ENCODE data around the gene SLC39A5. TPM values are rescaled to one million over a fixed set of nuclear protein-coding genes. Genes with fewer than 3 reads are reported as not detected.
"Not testable (repeated sequence)": the region's sequence is repeated elsewhere in the genome, so short reads cannot be mapped to it uniquely, and the experiment has no call there.

SLC39A5 gene
- polyA plus RNA-seq, 1 of the 3 experiments (the other 2 are of a cell fraction) = 0.12 TPM

DNA sequence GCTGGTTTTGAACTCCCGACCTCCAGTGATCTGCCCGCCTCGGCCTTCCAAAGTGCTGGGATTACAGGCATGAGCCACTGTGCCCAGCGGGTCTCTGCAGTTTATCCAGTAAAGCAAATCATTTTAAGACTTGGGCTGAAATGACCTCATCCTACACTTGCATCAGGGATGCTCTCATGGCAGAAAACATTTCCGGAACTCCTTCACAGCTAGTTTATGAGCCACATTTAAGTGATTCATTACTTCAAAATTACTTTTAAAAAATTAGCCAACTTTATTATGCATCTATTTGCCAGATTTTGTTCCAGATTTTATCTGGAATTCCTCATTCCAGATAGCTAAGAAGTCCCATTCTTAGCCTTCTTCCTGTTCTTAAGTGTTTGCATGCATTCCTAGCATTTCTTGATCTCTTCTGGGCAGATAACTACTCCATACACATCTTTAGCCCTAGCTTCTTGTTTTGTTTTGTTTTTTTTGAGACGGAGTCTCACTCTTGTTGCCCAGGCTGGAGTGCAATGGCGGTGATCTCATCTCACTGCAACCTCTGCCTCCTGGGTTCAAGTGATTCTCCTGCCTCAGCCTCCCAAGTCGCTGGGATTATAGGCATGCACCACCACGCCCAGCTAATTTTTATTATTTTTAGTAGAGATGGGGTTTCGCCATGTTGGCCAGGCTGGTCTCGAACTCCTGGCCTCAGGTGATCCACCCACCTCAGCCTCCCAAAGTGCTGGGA lies 32.9 kb upstream of the SLC39A5 start:
- Histone ChIP-seq H3K27ac (ENCODE audit: low read depth in 2 of 2, low read length in 1 of 2) (peak overlapping the region in 1 of 2 experiments; percentile 77; a peak in 2 of 4 replicates), H3K4me1 (ENCODE audit: control insufficient read depth in 1 of 2, insufficient read depth in 2 of 2, low read depth in 1 of 2, low read length in 1 of 2) (peaks cover 0 to 14% of the 10 kb centered on the region in 2 experiments; a peak in 1 of 4 replicates), H3K4me2 (peak overlapping the region; percentile 42; the same call in 1 of the 2 replicates), H3K9ac (0 out of 2 replicates have a peak overlapping the region, but pooled peaks have one; percentile 9), H3F3A (replicated peaks; ENCODE audit: insufficient read depth) (peaks cover 31% of the 10 kb centered on the region)
- H4K20me1 ChIP-seq (ENCODE audit: insufficient read depth); H3K27me3 ChIP-seq (ENCODE audit: insufficient read depth); H3K79me2 ChIP-seq (ENCODE audit: insufficient read depth); H3K9me3 ChIP-seq; H3K36me3 ChIP-seq (replicated peaks in 1 of 2; ENCODE audit: control insufficient read depth in 1 of 2, insufficient read depth in 2 of 2, low read length in 1 of 2); H2AFZ ChIP-seq (ENCODE audit: low read depth); H3K4me3 ChIP-seq (ENCODE audit: low read depth in 2 of 2, low read length in 1 of 2); DNase-seq; H3K9me2 ChIP-seq; POLR2A ChIA-PET: not testable (repeated sequence)
- 64% methylated on average over 7 of the region's 11 CpGs for WGBS (ENCODE audit: low lambda C conversion rate)
- TF ChIP-seq FOXM1 (IDR thresholded peaks at IDR 0.05; ENCODE audit: low read depth) (peak; percentile 74; the same call in 1 of the 2 replicates), ELF1 (IDR thresholded peaks at IDR 0.05) (peak; percentile 79), FOSL2 (IDR thresholded peaks at IDR 0.05; ENCODE audit: borderline replicate concordance, low read depth) (peak; percentile 70), EP300 (IDR thresholded peaks at IDR 0.05; ENCODE audit: borderline replicate concordance in 1 of 2, low read depth in 1 of 2, low read length in 1 of 2) (peak in 1 of 2 experiments; percentile 79; a peak in 2 of 4 replicates), TCF12 (IDR thresholded peaks at IDR 0.05) (peak; percentile 86), RXRA (IDR thresholded peaks at IDR 0.05; ENCODE audit: borderline replicate concordance, low read depth) (peak; percentile 6; the same call in 1 of the 2 replicates), JUND (IDR thresholded peaks at IDR 0.05) (peak; percentile 88), NFIC (IDR thresholded peaks at IDR 0.05; ENCODE audit: borderline replicate concordance) (peak; percentile 65; the same call in 1 of the 2 replicates), TEAD4 (IDR thresholded peaks at IDR 0.05; ENCODE audit: borderline replicate concordance, insufficient read depth) (peak; percentile 94)
- TF ChIP-seq, protein P1, sequence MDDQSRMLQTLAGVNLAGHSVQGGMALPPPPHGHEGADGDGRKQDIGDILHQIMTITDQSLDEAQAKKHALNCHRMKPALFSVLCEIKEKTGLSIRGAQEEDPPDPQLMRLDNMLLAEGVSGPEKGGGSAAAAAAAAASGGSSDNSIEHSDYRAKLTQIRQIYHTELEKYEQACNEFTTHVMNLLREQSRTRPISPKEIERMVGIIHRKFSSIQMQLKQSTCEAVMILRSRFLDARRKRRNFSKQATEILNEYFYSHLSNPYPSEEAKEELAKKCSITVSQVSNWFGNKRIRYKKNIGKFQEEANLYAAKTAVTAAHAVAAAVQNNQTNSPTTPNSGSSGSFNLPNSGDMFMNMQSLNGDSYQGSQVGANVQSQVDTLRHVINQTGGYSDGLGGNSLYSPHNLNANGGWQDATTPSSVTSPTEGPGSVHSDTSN (IDR thresholded peaks at IDR 0.05) = peak; percentile 80
- CTCF ChIA-PET = interaction anchor here (1.0 to 10.6 kb wide), 3 partner anchors 8 to 61 kb away, joined by 6 to 123 read pairs (median 37); partner anchors contain the start of genes ANKRD52 and SMARCC2

DNA sequence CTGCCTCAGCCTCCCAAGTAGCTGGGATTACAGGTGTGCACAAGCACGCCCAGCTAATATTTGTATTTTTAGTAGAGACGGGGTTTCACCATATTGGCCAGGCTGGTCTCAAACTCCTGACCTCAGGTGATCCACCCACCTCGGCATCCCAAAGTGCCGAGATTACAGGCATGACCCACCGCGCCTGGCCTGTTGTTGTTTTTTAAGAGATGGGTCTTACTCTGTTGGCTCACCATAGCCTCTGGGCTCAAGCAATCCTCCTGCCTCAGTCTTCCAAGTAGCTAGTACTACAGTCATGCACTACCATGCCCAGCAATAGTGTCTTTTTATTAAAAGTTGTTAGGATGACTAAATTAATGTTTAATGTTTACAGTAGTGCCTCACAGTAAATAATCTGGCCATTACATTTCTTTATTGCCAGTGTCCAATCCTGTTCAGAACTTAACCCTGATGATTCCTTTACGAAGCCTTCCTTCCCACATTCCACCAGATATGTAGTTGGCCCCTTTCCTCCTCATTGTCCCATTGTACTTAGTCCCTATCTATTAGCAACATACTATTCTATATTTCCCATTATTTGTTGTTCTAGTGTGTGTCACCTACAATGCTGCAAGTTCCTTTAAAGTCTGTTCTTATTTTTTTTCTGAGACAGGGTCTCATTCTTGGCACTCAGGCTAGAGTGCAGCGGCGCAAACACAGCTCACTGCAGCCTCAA lies 31.8 kb upstream of the SLC39A5 start:
- no peak for DNase-seq
- no peaks in the 10 kb centered on the region for H3K9me3 ChIP-seq
- no peaks in the 10 kb centered on the region for H3K36me3 ChIP-seq (replicated peaks in 1 of 2; ENCODE audit: control insufficient read depth in 1 of 2, insufficient read depth in 2 of 2, low read length in 1 of 2)
- no peak overlapping the region for H3K9ac ChIP-seq
- H3K4me1 ChIP-seq (ENCODE audit: control insufficient read depth in 1 of 2, insufficient read depth in 2 of 2, low read depth in 1 of 2, low read length in 1 of 2) = peaks cover 0 to 14% of the 10 kb centered on the region in 2 experiments; a peak in 1 of 4 replicates
- no peaks in the 10 kb centered on the region for H3K79me2 ChIP-seq (ENCODE audit: insufficient read depth)
- peaks cover 35% of the 10 kb centered on the region for H3F3A ChIP-seq (replicated peaks; ENCODE audit: insufficient read depth)
- no peak overlapping the region; the same call in 1 of the 2 replicates for H3K4me2 ChIP-seq
- 93% methylated on average over 8 of the region's 9 CpGs for whole genome bisulfite sequencing (ENCODE audit: low lambda C conversion rate)
- no peaks in the 10 kb centered on the region for H3K9me2 ChIP-seq
- no peak overlapping the region for H3K4me3 ChIP-seq (ENCODE audit: low read depth in 2 of 2, low read length in 1 of 2)
- H3K27me3 ChIP-seq (ENCODE audit: insufficient read depth) = no peaks in the 10 kb centered on the region
- POLR2A ChIA-PET = interaction anchor here (0.7 kb wide), 1 partner anchor 100 kb away, joined by 3 read pairs; no protein-coding TSS in a partner anchor
- TF ChIP-seq TCF12 (IDR thresholded peaks at IDR 0.05) (no peak), SMC3 (IDR thresholded peaks at IDR 0.05; ENCODE audit: low read depth, low read length) (no peak), FOXM1 (IDR thresholded peaks at IDR 0.05; ENCODE audit: low read depth) (no peak), EP300 (IDR thresholded peaks at IDR 0.05; ENCODE audit: borderline replicate concordance in 1 of 2, low read depth in 1 of 2, low read length in 1 of 2) (no peak), RCOR1 (IDR thresholded peaks at IDR 0.05; ENCODE audit: low read length) (no peak), RFX5 (IDR thresholded peaks at IDR 0.05; ENCODE audit: low read length) (no peak), RAD21 (IDR thresholded peaks at IDR 0.05; ENCODE audit: low read length) (no peak), FOXJ3 (CRISPR knock-in tag; IDR thresholded peaks at IDR 0.05) (no peak), RXRA (IDR thresholded peaks at IDR 0.05; ENCODE audit: borderline replicate concordance, low read depth) (no peak)
- TF ChIP-seq, protein P2, sequence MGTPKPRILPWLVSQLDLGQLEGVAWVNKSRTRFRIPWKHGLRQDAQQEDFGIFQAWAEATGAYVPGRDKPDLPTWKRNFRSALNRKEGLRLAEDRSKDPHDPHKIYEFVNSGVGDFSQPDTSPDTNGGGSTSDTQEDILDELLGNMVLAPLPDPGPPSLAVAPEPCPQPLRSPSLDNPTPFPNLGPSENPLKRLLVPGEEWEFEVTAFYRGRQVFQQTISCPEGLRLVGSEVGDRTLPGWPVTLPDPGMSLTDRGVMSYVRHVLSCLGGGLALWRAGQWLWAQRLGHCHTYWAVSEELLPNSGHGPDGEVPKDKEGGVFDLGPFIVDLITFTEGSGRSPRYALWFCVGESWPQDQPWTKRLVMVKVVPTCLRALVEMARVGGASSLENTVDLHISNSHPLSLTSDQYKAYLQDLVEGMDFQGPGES (IDR thresholded peaks at IDR 0.05; ENCODE audit: low read depth, low read length) = no peak
- TF ChIP-seq, protein P3, sequence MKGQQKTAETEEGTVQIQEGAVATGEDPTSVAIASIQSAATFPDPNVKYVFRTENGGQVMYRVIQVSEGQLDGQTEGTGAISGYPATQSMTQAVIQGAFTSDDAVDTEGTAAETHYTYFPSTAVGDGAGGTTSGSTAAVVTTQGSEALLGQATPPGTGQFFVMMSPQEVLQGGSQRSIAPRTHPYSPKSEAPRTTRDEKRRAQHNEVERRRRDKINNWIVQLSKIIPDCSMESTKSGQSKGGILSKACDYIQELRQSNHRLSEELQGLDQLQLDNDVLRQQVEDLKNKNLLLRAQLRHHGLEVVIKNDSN (IDR thresholded peaks at IDR 0.05; ENCODE audit: borderline replicate concordance, low read depth) = no peak
- TF ChIP-seq, protein P4, sequence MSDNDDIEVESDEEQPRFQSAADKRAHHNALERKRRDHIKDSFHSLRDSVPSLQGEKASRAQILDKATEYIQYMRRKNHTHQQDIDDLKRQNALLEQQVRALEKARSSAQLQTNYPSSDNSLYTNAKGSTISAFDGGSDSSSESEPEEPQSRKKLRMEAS (IDR thresholded peaks at IDR 0.05; ENCODE audit: low read depth) = no peak
- no peaks in the 10 kb centered on the region for H4K20me1 ChIP-seq (ENCODE audit: insufficient read depth)
- no peak overlapping the region for H2AFZ ChIP-seq (ENCODE audit: low read depth)
- H3K27ac ChIP-seq (ENCODE audit: low read depth in 2 of 2, low read length in 1 of 2) = peak overlapping the region in 1 of 2 experiments; percentile 77; a peak in 2 of 4 replicates
- CTCF ChIA-PET = interaction anchor here (1.2 to 6.6 kb wide), 2 partner anchors 9 to 146 kb away, joined by 3 to 37 read pairs; partner anchors contain the start of gene SMARCC2
